Pancreas (tissue), 10 donors: Measurements from ENCODE around the gene SORBS2. TPM values are rescaled to one million over a fixed set of nuclear protein-coding genes. Genes with fewer than 3 reads are reported as not detected.
"Not testable (repeated sequence)": the region's sequence is repeated elsewhere in the genome, so short reads cannot be mapped to it uniquely, and the experiment has no call there.

Experiments
- ATAC-seq, 4 donors: fragments of 200-7000 bp; cut with Tn5 transposase; one replicate each; pipeline versions ENCODE4 v1.8.0 to v1.9.1; 2020; ENCODE audit warnings: mild to moderate bottlenecking in 4 of 4, moderate library complexity in 4 of 4
- DNase-seq, 6 donors: peaks; one replicate each; pipeline ENCODE4 v3.0.0-alpha.2; 2020
- FAIRE-seq: peaks from 2 replicates; lab custom pipeline; 2012; peaks lifted over from hg19 to GRCh38; lab: Jason Lieb, UNC
- H3K27ac ChIP-seq, 4 donors: fragments of 200-600 bp; sonication (generic); 1 replicate in 3 of 4; 2 replicates in 1 of 4; pipeline versions ENCODE4 v1.5.0 to v1.8.0; 2020
- H3K27me3 ChIP-seq, 4 donors: fragments of 200-600 bp; one replicate each; pipeline ENCODE4 v1.8.0; 2021
- H3K36me3 ChIP-seq, 3 donors: fragments of 200-600 bp; sonication (generic) in 1 of 3; one replicate each; pipeline versions ENCODE4 v1.5.0 to v1.8.0; 2020 to 2021
- H3K4me1 ChIP-seq, 3 donors: fragments of 200-600 bp; one replicate each; pipeline ENCODE4 v1.8.0; 2021
- H3K4me3 ChIP-seq, 4 donors: fragments of 200-600 bp; sonication (generic) in 2 of 4; one replicate each; pipeline versions ENCODE4 v1.5.0 to v1.8.0; 2020 to 2021
- H3K9me3 ChIP-seq, 4 donors: fragments of 200-600 bp; one replicate each; pipeline ENCODE4 v1.8.0; 2021
- CTCF ChIP-seq, 4 donors: fragments of 200-600 bp; sonication (generic) in 3 of 4; IDR thresholded peaks; one replicate each; pipeline versions ENCODE4 v1.5.0 to v1.8.0; 2021; ENCODE audit warnings: antibody characterized with exemption in 4 of 4
- WGBS, 2 donors: extraction: QIAGEN DNeasy Blood & Tissue Kit; methylation state at CpG; one replicate each; pipeline ENCODE4 v1.1.7; 2013; 5-methylcytosine and 5-hydroxymethylcytosine counted together
- intact Hi-C, 3 donors: fragments of 100-400 bp; cut with DNase I; formaldehyde crosslinking; loops; one replicate each; pipeline versions ENCODE4 v1.11.1 to v1.14.2; 2022
- polyA plus RNA-seq, 2 donors: library from polyadenylated mRNA; stranded (reverse); fragments of 200-250 nt; gene quantifications; one replicate each; pipeline ENCODE4 v1.2.3, GENCODE V29; 2013
- total RNA-seq, 6 donors: library from RNA; stranded (reverse); fragmentation: NEBNext Ultra II Directional in 4 of 6; extraction: Animal tissue kit (Norgen Biotek cat#: 25700) in 4 of 6; gene quantifications; one replicate each; pipeline versions ENCODE4 v1.2.1 to v1.2.4, GENCODE V29; 2021 to 2023
- donor health status: healthy with polysubstance abuse.
- donor health status: DM: no; HTN: no; CAD: no; lungs with moderate emphysema.
- donor health status: DM: no; HTN: no; CAD: no.
- donor health status: control.
- donor health status: control.
- donor health status: Bipolar disorder and iron deficiency.
- donor health status: DM: yes; HTN: yes; CAD: no.
- donor health status: DM: no; HTN: no; CAD: no.
- donor health status: DM: no; HTN: no; CAD: no.
- donor health status: DM: yes; HTN: yes; CAD: no.

SORBS2 gene
- total and polyA plus RNA-seq, 8 donors: 61.7 to 245 (median 140) TPM

- intact Hi-C loops: no loop called here
- H3K4me3 ChIP-seq: no peak overlapping the region
- peak overlapping the region; percentile 17 to 58 (median 36) for H3K27ac ChIP-seq
- 46 to 50% methylated on average over 9 of the region's 9 CpGs for WGBS, 2 donors
- ATAC-seq: peak; percentile 14 to 60 (median 38)
- no peaks in the 10 kb centered on the region for H3K9me3 ChIP-seq
- H3K4me1 ChIP-seq: peaks cover 26 to 77% (median 67%) of the 10 kb centered on the region in 3 donors
- H3K27me3 ChIP-seq: no peaks in the 10 kb centered on the region
- no peak for FAIRE-seq
- TF ChIP-seq CTCF (IDR thresholded peaks at IDR 0.05): no peak
- peak in 3 of 6 donors; percentile 46 to 67 (median 49) for DNase-seq
- no peaks in the 10 kb centered on the region for H3K36me3 ChIP-seq
These were observed 95.8 kb downstream of the SORBS2 start for GRCh38 chr4:185716141-185716551.

- H3K27me3 ChIP-seq, H3K4me3 ChIP-seq, DNase-seq, H3K36me3 ChIP-seq, ATAC-seq, H3K9me3 ChIP-seq, FAIRE-seq, intact Hi-C loops: not testable (repeated sequence)
- peak overlapping the region in 2 of 4 donors; percentile 49 to 58 for H3K27ac ChIP-seq
- 87 to 93% methylated on average over 5 of the region's 5 CpGs for WGBS, 2 donors
- H3K4me1 ChIP-seq: peaks cover 26 to 75% (median 54%) of the 10 kb centered on the region in 3 donors
These were observed 97.5 kb downstream of the SORBS2 start for GRCh38 chr4:185714524-185714923.

GRCh38 chr4:185713731-185714130 is 98.3 kb downstream of the SORBS2 start:
- ATAC-seq (peak; percentile 49 to 62 (median 56)), FAIRE-seq (no peak), DNase-seq (no peak)
- WGBS, 2 donors: 8 to 12% methylated on average over 1 of the region's 1 CpG
- Histone ChIP-seq H3K9me3 (no peaks in the 10 kb centered on the region), H3K27ac (peak overlapping the region in 2 of 4 donors; percentile 42 to 58), H3K36me3 (no peaks in the 10 kb centered on the region), H3K4me1 (peaks cover 26 to 67% (median 46%) of the 10 kb centered on the region in 3 donors), H3K4me3 (no peak overlapping the region), H3K27me3 (no peaks in the 10 kb centered on the region)
- TF ChIP-seq CTCF (IDR thresholded peaks at IDR 0.05): no peak
- intact Hi-C loops: no loop called here

GRCh38 chr4:185713272-185713671 is 98.7 kb downstream of the SORBS2 start:
- Histone ChIP-seq H3K27me3 (no peaks in the 10 kb centered on the region), H3K9me3 (no peaks in the 10 kb centered on the region), H3K27ac (peak overlapping the region in 3 of 4 donors; percentile 22 to 58 (median 42)), H3K4me3 (no peak overlapping the region), H3K36me3 (no peaks in the 10 kb centered on the region), H3K4me1 (peaks cover 26 to 62% (median 41%) of the 10 kb centered on the region in 3 donors)
- no peak for TF ChIP-seq CTCF (IDR thresholded peaks at IDR 0.05)
- peak in 1 of 4 donors; percentile 16 for ATAC-seq
- DNase-seq: no peak
- FAIRE-seq: no peak
- intact Hi-C loops: no loop called here
- 16 to 21% methylated on average over 5 of the region's 5 CpGs for whole genome bisulfite sequencing, 2 donors

- WGBS, 2 donors: 50% methylated on average over 18 of the region's 18 CpGs
- H3K27me3 ChIP-seq: no peaks in the 10 kb centered on the region
- H3K9me3 ChIP-seq: no peaks in the 10 kb centered on the region
- no peak overlapping the region for H3K4me3 ChIP-seq
- no peak for FAIRE-seq
- peak in 3 of 6 donors; percentile 26 to 61 (median 39) for DNase-seq
- no peaks in the 10 kb centered on the region for H3K36me3 ChIP-seq
- peak overlapping the region in 3 of 4 donors; percentile 22 to 58 (median 42) for H3K27ac ChIP-seq
- no peak for TF ChIP-seq CTCF (IDR thresholded peaks at IDR 0.05)
- peak; percentile 4 to 35 (median 14) for ATAC-seq
- H3K4me1 ChIP-seq: peaks cover 26 to 61% (median 37%) of the 10 kb centered on the region in 3 donors
- intact Hi-C loops: no loop called here
These were observed 99.5 kb downstream of the SORBS2 start for GRCh38 chr4:185712350-185713024.
